Suppressor macrophage (primary cell): ENCODE results near the gene SLC34A1.
"Not testable (repeated sequence)": the region's sequence is repeated elsewhere in the genome, so short reads cannot be mapped to it uniquely, and the experiment has no call there.

Experiments used
- DNase-seq, 4 experiments: peaks; one replicate each; pipeline ENCODE4 v3.0.0-alpha.2; 2020 to 2022

Gene SLC34A1

DNA sequence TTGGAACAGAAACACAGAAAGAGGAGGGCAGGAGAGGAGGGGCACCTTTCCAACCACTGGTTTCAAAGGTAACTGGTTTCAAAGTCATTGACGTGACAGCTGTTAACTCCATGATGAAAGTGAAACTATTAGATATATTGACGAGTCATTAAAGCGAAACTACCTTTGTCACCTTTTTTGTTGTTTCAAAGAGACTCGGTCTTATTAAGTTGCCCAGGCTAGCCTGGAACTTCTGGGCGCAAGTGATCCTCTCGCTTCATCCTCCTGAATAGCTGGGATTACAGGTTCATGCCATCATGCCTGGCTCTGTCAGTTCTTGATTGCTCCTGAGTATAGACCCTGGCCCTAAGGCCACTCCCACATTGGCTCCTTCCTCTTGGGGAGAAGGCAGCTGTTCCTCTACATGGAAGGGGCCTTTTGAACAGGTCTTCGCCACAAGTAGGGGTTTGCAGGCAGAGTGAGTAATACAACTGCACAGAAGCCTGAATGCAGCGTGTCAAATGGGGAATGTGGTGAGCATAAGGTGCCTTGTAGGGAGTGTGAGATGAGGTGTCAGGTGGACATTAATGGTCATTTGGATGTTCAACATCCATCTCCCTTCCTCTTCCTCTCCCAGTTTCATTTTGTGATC, 28.5 kb downstream of the SLC34A1 start:
- DNase-seq = no peak

DNA sequence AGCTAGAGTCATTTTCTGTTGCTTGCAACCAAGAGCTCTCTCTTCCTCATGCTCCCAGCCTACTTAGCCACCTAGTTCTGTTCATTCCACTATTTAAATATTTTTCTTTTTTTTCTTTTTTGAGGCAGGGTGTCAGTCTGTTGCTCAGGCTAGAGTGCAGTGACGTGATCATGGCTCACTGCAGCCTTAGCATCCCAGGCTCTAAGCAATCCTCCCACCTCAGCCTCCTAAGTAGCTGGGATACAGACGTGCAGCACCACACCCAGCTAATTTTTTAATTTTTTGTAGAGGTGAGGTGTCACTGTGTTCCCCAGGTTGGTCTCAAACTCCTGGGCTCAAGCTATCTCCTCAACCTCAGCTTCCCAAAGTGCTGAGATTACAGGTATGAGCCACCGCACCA, 30.2 kb downstream of the SLC34A1 start:
- DNase-seq = no peak

DNA sequence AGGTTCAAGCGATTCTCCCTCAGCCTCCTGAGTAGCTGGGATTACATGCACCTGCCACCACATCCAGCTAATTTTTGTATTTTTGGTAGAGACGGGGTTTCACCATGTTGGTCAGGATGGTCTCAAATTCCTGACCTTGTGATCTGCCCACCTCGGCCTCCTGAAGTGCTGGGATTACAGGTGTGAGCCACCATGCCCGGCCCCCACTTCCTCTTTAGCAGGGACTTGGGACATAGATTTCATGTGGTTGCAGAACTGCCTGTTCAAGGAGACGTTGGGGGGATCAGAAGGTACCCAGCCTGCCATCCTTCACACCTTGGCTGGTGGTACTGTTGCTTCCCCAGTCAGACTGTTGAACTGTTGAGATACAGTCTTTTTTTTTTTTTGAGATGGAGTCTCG, 32.8 kb downstream of the SLC34A1 start:
- not testable (repeated sequence) for DNase-seq

DNA sequence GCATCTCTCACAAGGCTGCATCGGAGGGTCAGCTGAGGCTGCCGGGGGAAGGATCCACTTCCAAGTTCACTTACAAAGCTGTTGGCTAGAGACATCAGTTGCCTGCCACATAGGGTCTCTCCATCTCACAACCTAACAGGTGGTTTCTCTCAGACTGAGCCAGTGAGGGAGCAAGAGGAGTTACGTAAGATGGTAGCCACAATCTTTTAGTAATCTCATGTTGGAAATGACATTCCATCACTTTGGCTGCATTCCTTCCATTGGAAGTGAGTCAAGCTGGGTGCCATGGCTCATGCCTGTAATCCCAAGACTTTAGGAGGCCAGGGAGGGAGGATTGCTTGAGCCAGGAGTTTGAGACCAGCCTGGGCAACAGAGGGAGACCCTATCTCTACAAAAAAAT, 34.8 kb downstream of the SLC34A1 start:
- no peak for DNase-seq

DNA sequence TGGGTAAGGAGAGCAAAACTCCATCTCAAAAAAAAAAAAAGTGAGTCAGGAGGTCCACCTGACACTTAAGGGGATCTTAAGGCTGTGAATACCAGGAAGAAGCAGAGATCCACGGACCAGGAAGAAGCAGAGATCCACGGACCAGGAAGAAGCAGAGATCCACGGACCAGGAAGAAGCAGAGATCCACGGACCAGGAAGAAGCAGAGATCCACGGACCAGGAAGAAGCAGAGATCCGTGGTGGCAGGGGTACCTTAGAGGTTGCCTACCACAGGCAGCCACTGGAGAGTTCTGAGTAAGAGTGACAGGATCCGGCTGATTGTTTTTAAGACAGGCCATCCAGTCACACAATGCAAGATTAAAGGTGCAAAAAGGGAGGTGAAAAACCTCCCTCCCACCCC, 36.2 kb downstream of the SLC34A1 start:
- DNase-seq = not testable (repeated sequence)

DNA sequence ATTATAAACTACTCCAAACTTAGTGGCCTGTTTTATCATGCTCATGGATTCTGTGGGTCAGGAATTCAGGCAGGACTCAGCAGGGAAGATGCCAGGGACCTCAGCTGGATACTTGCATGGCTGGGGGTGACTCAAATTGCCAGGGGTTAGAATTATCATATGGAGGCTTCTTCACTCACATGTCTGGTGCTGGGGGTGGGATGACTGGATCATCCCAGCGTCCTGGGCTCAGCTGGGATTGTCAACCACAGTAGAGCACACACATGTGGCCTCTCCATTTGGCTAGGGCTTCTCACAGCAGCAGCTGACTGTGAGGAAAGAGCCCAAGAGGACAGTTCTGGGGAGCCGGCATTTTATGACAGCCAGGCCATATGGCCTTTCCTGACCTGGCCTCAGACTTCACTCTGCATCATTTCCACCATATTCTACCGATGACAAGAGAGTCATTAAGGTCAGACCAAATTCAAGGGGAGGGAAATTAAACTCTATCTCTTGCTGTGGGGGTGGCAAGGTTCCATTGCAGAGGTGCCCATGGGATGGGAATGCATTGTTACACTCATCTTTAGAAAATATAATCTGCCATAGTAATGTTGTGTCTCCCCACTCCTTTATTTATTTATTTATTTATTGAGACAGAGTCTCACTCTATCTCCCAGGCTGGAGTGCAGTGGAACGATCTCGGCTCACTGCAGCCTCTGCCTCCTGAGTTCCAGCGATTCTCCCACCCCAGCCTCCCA, 37.0 kb downstream of the SLC34A1 start:
- DNase-seq = peak in 1 of 4 experiments; percentile 35

DNA sequence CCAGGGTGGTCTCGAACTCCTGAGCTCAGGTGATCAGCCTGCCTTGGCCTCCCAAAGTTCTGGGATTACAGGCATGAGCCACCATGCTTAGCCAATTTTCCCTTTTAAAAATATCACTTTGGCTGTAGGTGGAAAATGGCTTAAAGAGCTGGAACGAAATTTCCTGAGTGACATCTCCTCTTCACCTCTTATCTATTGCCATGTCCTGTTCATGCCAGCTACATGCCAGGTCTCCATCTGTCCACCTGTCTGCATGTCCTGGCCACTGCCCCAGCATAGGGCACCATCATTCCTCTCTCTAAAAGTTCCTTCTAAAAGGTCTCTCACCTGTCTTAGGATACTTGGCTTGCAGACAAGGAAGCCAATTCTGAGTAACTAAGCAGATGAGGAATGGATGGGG, 39.4 kb downstream of the SLC34A1 start:
- no peak for DNase-seq

DNA sequence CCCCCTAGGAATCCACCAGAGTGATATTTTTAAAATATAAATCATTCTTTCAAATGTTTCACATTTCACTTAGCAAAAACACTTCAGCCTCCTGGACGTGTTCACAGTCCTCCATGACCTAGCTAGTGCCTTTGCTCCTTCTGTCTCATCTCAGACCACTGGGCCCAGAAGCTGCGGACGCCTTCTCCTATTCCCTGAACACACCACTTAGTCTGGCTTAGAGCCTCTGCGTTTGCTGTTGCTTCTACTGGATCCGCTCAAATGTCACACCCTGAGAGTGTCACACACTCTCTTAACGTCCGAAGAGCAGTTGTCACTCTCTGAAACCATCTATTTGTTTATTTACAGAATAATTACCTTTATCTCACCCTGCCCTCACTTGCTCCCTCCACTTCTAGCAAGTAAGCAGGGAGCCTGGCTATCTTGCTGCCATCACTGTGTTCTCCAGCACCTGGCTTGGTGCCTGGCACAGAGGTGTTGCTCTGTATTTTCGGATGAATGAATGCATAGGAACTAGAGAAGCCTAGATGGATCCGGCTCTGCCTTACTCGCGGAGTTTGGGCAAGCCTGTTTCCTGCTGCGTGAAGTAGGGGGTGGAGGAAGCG, 41.1 kb downstream of the SLC34A1 start:
- DNase-seq = no peak

DNA sequence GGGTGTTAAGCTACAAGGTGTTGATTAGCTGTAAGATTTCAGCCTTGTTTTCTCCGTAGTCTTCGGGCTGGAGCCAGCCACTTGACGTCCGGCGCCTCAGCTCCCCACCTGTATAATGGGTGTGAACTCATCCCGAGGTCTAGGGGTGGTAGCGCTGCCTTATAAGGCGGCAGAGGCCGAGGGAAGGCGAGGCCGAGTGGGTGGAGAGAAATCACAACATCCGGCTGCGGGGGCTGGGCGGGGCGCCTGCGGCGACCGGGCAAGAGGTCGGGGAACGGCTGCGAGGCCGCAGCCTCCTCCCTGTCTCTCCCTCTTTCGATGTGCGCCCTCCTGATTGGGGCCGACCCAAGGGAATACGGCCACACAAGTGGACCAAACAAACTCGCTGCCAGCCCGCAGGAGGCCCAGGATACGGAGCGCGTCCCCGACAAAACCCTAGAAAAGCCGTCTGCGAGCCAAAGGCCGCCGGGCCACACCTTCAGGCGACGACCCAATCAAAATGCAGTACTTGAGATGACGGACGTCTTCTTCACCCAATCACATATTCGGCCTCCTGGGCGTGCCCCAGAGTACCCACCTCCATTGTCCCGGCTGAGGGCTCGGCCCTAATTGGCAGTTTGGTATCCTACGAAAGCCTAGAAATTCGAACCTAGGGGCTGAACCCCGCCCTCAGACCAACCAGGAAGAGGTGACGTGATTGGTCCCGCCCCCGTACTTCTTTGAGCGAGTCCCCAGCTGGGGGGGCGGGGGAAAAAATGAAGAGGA, 41.7 kb downstream of the SLC34A1 start:
- DNase-seq = peak; percentile 100

DNA sequence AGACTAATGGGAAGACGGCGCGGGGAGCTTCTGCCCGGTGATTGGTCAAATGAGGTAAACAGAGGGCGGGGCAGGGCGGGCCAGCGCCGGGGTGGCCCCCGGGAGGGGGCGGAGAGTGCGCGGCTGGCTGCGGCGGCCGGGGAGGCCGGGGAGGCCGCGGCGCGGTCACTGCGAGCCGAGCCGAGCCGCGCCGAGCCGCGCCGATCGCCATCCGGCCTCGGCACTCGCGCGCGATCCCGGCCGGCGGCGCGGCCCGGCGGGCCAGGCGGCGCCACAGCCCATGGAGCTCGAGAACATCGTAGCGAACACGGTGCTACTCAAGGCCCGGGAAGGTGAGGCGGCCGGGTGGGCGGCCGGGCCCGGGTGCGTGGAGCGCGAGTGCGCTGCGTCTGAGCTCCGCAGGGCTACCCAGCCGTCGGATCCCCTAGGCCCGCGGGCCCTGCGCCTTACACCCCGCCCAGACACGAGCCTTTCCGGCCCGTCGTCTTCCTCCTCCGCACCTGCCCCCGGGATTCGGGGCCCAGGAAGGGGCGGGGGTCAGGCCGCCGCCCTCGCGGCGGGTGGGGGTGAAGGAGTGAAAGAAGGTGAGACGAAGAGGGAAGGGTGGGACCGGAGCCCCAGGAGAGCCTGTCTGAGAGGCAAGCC, 42.5 kb downstream of the SLC34A1 start, which contains the start of gene GRK6:
Gene GRK6, plus strand, starts transcription at position 111 of the 645 bp plus-strand sequence. Its CDS starts 170 bp downstream, at position 281.
- peak; percentile 53 to 75 (median 62) for DNase-seq

DNA sequence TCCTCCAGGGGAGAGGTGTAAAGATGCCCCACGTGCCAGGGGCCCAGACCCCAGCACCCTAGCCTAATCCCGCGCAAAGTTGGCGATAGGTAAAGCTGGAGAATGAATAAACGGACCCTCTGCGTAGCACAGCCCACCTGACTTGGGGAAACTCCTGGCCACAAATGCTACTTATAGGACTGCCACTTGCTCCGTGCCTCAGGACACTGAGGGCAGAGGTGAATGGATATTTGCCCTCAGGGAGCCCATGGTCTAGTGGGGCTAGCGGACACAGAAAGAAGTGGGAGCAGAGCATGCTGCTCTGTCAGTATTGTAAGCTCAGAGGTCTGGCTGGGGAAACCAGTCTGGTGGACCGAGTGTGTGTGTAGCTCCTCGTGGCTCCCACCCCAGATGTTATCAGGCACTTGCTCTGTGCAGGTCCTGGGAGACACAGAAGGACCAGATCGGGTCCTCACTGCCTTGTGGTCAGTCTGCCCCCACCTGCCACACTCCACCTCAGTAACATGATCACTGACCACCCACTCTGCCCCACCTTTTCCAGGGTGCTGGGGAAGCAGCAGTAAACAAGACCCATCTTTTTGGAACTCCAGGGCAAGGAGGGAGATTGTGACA, 43.1 kb downstream of the SLC34A1 start:
- DNase-seq = peak; percentile 38 to 45 (median 40)

DNA sequence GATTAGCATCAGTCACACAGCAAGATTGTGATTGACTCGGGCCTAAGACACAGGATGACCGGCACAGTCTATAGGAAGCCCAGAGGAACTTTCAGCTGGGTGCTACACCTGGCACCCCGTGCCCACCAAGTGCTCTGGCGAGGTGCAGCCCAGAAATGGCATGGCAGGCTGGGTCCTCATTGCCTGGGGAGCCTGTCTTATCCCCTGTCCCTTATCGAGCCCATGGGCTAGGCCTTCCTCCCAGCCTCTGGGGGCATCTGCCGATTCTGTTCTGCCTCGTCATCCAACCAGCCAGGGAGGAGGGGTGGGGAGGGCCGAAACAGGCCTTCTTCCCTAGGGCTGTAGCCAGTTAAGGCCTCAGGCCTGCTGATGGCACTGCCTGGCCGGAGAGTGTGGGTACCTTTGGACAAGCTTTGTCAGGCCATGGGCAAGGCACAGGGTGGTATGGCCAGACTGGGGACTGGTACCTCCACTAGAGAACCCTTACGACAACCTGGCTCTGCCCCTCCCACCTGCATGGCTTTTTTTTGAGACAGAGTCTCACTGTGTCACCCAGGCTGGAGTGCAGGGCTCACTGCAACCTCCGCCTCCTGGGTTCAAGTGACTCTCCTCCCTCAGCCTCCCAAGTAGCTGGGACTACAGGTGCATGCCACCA, 43.8 kb downstream of the SLC34A1 start:
- DNase-seq = peak in 3 of 4 experiments; percentile 58 to 67 (median 61)

DNA sequence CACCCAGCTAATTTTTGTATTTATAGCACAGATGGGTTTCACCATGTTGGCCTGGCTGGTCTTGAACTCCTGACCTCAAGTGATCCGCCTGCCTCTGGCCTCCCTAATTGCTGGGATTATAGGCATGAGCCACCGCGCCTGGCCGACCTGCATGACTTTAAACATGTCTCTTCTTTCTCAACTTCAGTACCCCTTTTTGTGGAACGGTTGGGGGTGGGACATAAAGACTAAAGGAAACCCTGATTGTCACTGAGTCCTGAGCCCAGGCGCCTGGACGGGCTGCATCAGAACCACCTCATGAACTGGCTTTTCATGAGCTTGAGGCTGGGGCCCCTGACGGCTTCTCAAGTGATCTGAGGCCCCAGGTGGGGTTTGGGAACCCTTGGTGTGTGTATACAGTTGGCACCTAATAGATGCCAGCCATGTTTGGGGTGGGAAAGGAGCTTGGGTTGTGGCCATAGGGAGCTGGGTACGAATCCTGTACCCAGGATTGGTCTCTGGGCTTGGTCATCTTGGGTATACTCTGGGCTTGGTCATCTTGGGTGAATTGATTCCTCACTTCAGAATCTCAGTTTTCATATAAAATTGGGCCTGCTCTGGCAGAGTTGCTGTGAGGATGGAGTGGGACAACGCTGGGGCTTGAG, 44.5 kb downstream of the SLC34A1 start:
- peak; percentile 34 to 62 (median 51) for DNase-seq

DNA sequence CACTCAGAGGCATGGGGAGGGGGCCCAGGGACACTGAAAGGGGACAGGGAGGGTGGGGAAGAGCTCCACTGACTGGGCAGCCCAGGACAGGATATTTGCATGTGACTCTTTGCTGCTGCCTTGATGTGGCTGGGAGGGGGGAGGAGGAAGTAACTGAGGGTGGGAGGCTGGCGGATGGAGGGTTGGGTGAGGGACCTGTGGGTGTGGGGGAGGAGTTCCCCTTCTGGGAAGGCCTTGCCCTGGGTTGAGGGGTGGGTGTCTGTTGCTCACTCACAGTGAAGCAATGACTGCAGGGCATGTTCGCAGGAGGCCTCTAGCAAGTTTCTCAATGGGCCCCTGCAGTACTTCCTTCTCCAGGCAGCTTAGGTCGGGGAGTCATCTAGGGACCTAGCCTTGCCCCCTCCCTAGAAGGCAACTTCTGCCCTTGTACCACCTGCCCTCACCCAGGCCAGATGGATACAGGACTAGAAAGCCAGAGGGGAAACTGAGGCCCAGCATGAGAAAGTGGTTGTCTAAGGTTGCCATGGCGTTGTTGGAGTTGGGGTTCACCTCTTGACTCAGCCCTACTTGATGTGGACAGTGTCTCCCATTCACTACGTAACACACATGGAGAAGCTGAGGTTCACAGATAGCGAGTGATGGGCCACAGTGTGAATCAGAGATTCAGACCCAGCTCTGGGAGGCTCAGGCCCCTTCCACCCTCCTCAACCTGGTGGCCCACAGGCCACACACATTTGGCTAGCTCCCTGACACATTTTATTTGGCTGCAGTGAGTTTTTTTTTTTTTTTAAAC, 45.2 kb downstream of the SLC34A1 start:
- DNase-seq = peak; percentile 92 to 98 (median 96)

DNA sequence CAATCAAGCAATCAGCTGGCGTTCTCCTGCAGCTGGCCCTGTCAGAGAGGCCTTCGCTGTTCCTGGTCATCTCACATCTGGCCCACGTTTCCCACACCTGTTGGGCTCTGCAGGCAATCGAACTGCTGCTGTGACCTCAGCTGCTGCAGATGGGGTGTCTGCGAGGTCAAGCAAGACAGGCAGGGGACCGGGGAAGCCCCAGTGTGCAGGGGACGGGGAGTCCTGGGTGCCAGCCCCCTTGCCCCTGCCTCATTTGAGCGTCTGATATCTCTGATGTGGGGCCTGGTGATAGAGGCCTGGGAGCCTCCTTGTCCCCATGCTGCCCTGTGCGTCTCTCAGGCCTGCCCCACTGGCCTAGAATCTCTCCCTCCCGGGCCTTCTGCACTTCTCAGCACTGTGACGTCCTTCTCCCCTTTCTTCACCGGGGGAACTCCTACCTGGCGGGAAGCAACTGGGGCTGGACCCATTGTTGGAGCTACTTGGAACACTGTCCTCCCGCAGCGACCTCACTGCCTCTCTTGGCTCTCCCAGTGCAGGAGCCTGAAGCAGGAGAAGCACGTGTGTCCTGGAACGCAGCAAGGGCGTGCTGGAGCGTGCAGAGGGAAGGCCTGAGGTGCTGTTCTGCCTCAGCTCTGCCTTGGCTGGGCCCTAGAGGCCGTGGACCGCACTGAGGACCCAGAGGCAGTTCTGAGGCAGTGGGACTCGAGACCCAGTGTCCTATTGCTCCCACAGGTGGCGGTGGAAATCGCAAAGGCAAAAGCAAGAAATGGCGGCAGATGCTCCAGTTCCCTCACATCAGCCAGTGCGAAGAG, 46.1 kb downstream of the SLC34A1 start:
- DNase-seq = no peak

DNA sequence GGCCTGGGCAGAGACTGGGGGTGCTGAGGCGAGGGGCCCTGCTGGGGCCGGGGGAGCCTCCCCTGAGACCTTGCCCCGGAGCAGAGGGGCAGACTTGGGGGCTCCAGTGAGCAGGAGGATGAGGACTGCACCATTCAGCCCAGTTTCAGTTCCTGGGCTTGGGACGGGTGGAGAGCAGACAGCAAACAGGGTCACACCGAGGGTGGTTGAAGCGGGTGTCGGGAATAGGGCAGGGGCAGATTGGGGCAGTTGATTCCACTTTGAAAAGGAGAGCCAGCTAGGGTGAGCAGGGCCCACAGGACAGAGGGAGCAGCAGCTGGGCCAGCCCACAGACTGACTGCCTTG, 46.7 kb downstream of the SLC34A1 start:
- DNase-seq = no peak

DNA sequence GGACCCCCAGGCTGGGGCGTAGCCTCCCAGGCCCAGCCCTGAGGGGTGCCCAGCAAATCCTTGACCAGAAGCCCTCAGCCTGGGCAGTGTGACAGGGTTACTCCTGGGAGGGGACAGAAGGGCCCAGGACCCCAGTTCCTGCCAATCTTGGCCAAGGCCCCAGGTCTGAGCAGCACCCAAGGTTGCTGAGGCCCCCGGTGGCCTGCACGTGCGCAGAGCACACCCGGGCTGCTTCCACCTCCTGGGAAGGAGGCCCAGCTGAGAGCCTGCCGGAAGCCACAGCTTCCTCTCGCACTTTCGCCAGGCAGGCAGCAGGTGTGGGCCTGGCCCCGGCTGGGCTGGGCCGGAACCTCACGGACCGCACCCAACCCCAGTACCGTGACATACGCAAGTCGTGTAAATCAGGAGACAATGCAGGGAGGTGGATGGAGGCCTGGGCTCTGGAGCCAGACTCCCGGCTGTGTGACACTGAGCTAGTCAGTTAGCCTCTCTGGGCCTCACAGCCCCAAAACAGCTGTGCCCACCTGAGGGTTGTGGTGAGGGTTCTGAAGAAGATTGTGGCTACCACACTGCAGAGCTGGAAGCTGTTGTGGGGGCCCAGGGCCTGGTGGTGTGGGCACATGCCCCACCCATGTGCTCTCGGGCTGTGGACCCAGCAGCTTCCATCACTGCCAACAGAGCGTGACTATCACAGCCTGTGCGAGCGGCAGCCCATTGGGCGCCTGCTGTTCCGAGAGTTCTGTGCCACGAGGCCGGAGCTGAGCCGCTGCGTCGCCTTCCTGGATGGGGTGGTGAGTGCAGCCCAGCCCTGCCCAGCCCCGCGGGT, 47.3 kb downstream of the SLC34A1 start:
- DNase-seq = peak in 3 of 4 experiments; percentile 41 to 55 (median 54)

DNA sequence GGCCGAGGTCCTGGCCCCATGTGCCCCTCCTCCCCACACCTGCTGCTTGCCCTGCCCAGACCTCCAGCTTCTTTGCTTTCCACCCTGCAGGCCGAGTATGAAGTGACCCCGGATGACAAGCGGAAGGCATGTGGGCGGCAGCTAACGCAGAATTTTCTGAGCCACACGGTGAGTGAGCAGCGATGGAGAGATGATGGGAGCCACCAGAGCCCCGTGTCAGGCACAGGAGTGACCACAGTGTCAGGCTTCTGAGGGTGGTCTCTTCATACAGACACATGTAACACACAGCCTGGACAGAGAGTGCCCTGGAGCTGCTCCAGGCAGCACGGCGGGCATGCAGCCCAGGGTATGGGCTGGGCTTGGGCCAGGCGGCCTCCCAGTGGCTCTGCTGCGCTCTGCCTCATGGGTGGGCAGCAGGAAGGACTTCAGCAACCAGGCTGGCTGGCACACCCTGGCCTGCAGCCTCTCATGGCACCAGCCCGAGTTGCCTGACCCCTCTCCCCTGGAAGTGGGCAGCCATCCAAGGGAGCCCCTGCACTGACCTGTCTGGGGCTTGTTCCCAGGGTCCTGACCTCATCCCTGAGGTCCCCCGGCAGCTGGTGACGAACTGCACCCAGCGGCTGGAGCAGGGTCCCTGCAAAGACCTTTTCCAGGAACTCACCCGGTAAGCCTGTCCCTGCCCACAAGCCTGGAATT, 48.1 kb downstream of the SLC34A1 start:
- DNase-seq = no peak
